ENCODE results near the gene TMEM132D. TPM values are rescaled to one million over a fixed set of nuclear protein-coding genes. Genes with fewer than 3 reads are reported as not detected.

TMEM132D gene
- total RNA-seq, 1 experiment from 2014 or later = not detected

DNA sequence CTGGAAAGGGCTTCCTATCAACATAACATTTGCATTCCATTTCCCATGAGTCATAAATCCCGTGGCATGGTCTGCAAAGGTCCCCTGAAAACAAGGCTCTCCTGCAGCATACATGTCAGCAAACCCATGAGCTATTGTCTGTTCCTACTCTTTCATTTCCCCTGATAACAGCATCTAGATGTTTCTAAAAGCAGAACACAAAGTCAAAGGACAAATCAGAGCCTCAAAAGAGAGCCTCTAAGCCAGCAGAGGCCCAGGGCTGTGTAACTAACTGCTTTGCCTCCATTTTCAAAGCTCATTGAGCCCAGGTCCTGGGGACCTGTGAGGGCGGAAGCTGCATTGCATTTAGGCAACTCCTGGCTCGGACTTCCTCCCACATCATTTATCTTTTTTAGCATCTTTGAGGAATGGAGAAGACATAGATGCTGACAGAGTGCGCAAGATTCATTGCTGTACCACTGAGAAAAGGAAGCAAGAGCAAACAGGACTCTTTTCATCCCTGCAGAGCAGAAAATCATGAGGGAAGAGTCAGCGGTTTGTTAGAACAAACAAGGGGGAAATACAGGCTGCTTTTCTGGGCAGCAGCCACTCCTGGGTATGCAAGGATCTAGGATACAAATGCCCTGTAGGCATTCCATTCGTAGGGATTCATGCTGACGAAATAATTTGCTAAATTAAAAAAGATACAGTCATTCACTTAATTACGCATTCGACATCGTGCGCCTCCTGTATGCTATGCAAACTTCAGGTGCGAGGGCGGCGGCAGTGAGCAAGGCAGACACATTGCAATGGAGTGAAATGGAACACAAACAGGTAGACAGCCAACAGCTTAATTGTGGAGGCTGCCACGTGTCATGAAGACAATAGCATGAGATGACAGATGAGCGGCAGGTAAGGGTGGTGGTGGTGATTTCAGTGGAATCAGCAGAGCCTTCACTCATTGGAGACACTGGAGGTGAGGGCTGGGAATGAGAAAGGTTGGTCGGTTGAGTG lies 131.0 kb downstream of the TMEM132D start:
- no peak for TF ChIP-seq REST (IDR thresholded peaks at IDR 0.05; ENCODE audit: insufficient read depth in 1 of 2, low read depth in 2 of 2, low read length in 1 of 2)
- TF ChIP-seq POLR2AphosphoS5 (IDR thresholded peaks at IDR 0.05; ENCODE audit: low read depth, low read length) = no peak
- TF ChIP-seq, protein P1, sequence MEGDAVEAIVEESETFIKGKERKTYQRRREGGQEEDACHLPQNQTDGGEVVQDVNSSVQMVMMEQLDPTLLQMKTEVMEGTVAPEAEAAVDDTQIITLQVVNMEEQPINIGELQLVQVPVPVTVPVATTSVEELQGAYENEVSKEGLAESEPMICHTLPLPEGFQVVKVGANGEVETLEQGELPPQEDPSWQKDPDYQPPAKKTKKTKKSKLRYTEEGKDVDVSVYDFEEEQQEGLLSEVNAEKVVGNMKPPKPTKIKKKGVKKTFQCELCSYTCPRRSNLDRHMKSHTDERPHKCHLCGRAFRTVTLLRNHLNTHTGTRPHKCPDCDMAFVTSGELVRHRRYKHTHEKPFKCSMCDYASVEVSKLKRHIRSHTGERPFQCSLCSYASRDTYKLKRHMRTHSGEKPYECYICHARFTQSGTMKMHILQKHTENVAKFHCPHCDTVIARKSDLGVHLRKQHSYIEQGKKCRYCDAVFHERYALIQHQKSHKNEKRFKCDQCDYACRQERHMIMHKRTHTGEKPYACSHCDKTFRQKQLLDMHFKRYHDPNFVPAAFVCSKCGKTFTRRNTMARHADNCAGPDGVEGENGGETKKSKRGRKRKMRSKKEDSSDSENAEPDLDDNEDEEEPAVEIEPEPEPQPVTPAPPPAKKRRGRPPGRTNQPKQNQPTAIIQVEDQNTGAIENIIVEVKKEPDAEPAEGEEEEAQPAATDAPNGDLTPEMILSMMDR (IDR thresholded peaks at IDR 0.05) = no peak
- no peak for TF ChIP-seq SIN3A (IDR thresholded peaks at IDR 0.05; ENCODE audit: borderline replicate concordance, insufficient read depth, low read depth, low read length)
- no peak for TF ChIP-seq TCF7L2 (IDR thresholded peaks at IDR 0.05; ENCODE audit: low read depth, low read length)
- Histone ChIP-seq H3K36me3 (ENCODE audit: control insufficient read depth, insufficient read depth, low read length) (no peaks in the 10 kb centered on the region), H3K27ac (ENCODE audit: low read length) (no peak overlapping the region), H3K4me1 (ENCODE audit: control insufficient read depth, insufficient read depth, low read length) (no peaks in the 10 kb centered on the region), H3K9me3 (ENCODE audit: control insufficient read depth, insufficient read depth, low read depth, low read length) (no peaks in the 10 kb centered on the region), H3K4me3 (ENCODE audit: low read depth in 2 of 2, low read length in 2 of 2) (no peak overlapping the region), H3K27me3 (ENCODE audit: control insufficient read depth, insufficient read depth, low read length) (no peaks in the 10 kb centered on the region)
- ChIA-PET POLR2A (no interaction called here), CTCF (no interaction called here)
- ATAC-seq = no peak
- in situ Hi-C loops (cut with HindIII; ENCODE audit: low pct_unique_long_range_greater_than_20kb, low sequenced_read_pairs) (no loop called here), intact Hi-C loops (cut with micrococcal nuclease; ENCODE audit: unreplicated experiment) (no loop called here)
- no TSS peak for BruUV-seq (replicated peaks)
- DNase-seq (ENCODE audit: low read depth, low spot score) = no peak

- Histone ChIP-seq H3K4me3 (ENCODE audit: low read depth in 2 of 2, low read length in 2 of 2) (no peak overlapping the region), H3K27ac (ENCODE audit: low read length) (no peak overlapping the region), H3K27me3 (ENCODE audit: control insufficient read depth, insufficient read depth, low read length) (no peaks in the 10 kb centered on the region), H3K4me1 (ENCODE audit: control insufficient read depth, insufficient read depth, low read length) (no peaks in the 10 kb centered on the region), H3K36me3 (ENCODE audit: control insufficient read depth, insufficient read depth, low read length) (no peaks in the 10 kb centered on the region), H3K9me3 (ENCODE audit: control insufficient read depth, insufficient read depth, low read depth, low read length) (no peaks in the 10 kb centered on the region)
- no peak for DNase-seq (ENCODE audit: low read depth, low spot score)
- in situ Hi-C loops (cut with HindIII; ENCODE audit: low pct_unique_long_range_greater_than_20kb, low sequenced_read_pairs) (no loop called here), intact Hi-C loops (cut with micrococcal nuclease; ENCODE audit: unreplicated experiment) (no loop called here)
- ChIA-PET CTCF (no interaction called here), POLR2A (no interaction called here)
- no peak for ATAC-seq
- no peak for TF ChIP-seq POLR2AphosphoS5 (IDR thresholded peaks at IDR 0.05; ENCODE audit: low read depth, low read length)
- no peak for TF ChIP-seq TCF7L2 (IDR thresholded peaks at IDR 0.05; ENCODE audit: low read depth, low read length)
- TF ChIP-seq, protein P1 (IDR thresholded peaks at IDR 0.05) = no peak
- no peak for TF ChIP-seq SIN3A (IDR thresholded peaks at IDR 0.05; ENCODE audit: borderline replicate concordance, insufficient read depth, low read depth, low read length)
- no peak for TF ChIP-seq REST (IDR thresholded peaks at IDR 0.05; ENCODE audit: insufficient read depth in 1 of 2, low read depth in 2 of 2, low read length in 1 of 2)
- BruUV-seq (replicated peaks) = no TSS peak
These were observed 132.6 kb downstream of the TMEM132D start for GRCh38 chr12:129771238-129771637.
